ENCODE measurements around the gene KDM5B.
"Not testable (repeated sequence)": the region's sequence is repeated elsewhere in the genome, so short reads cannot be mapped to it uniquely, and the experiment has no call there.

Gene KDM5B

GRCh38 chr1:202837746-202838262 is 29.6 kb upstream of the KDM5B start:
- Histone ChIP-seq H3K4me3 (replicated peaks; ENCODE audit: low read depth, low read length) (no peak overlapping the region), H3K27me3 (replicated peaks; ENCODE audit: control insufficient read depth, insufficient read depth, low read length) (no peaks in the 10 kb centered on the region; the same call in 1 of the 2 replicates), H3K36me3 (ENCODE audit: control insufficient read depth, insufficient read depth, low read length) (no peaks in the 10 kb centered on the region)
- no peak for DNase-seq (ENCODE audit: extremely low read depth, insufficient read length)
- TF ChIP-seq CTCF (IDR thresholded peaks at IDR 0.05; ENCODE audit: insufficient read depth, low read length, poor library complexity, severe bottlenecking) = no peak

- DNase-seq (ENCODE audit: extremely low read depth, insufficient read length) = no peak
- no peak overlapping the region for H3K4me3 ChIP-seq (replicated peaks; ENCODE audit: low read depth, low read length)
- no peaks in the 10 kb centered on the region for H3K36me3 ChIP-seq (ENCODE audit: control insufficient read depth, insufficient read depth, low read length)
- H3K27me3 ChIP-seq (replicated peaks; ENCODE audit: control insufficient read depth, insufficient read depth, low read length) = no peaks in the 10 kb centered on the region; the same call in 1 of the 2 replicates
- no peak for TF ChIP-seq CTCF (IDR thresholded peaks at IDR 0.05; ENCODE audit: insufficient read depth, low read length, poor library complexity, severe bottlenecking)
Measured at GRCh38 chr1:202836623-202837403, 28.6 kb upstream of the KDM5B start.

- H3K4me3 ChIP-seq (replicated peaks; ENCODE audit: low read depth, low read length) = no peak overlapping the region
- no peak for DNase-seq (ENCODE audit: extremely low read depth, insufficient read length)
- H3K36me3 ChIP-seq (ENCODE audit: control insufficient read depth, insufficient read depth, low read length) = no peaks in the 10 kb centered on the region
- TF ChIP-seq CTCF (IDR thresholded peaks at IDR 0.05; ENCODE audit: insufficient read depth, low read length, poor library complexity, severe bottlenecking) = no peak
- no peaks in the 10 kb centered on the region; the same call in 1 of the 2 replicates for H3K27me3 ChIP-seq (replicated peaks; ENCODE audit: control insufficient read depth, insufficient read depth, low read length)
Measured at GRCh38 chr1:202835548-202836072, 27.4 kb upstream of the KDM5B start.

- H3K27me3 ChIP-seq (replicated peaks; ENCODE audit: control insufficient read depth, insufficient read depth, low read length) = no peaks in the 10 kb centered on the region; the same call in 1 of the 2 replicates
- no peak for TF ChIP-seq CTCF (IDR thresholded peaks at IDR 0.05; ENCODE audit: insufficient read depth, low read length, poor library complexity, severe bottlenecking)
- H3K4me3 ChIP-seq (replicated peaks; ENCODE audit: low read depth, low read length) = no peak overlapping the region
- no peak for DNase-seq (ENCODE audit: extremely low read depth, insufficient read length)
- H3K36me3 ChIP-seq (ENCODE audit: control insufficient read depth, insufficient read depth, low read length) = no peaks in the 10 kb centered on the region
Measured at GRCh38 chr1:202834771-202835547, 26.7 kb upstream of the KDM5B start.

GRCh38 chr1:202831906-202832305 is 23.7 kb upstream of the KDM5B start:
- no peaks in the 10 kb centered on the region for H3K36me3 ChIP-seq (ENCODE audit: control insufficient read depth, insufficient read depth, low read length)
- DNase-seq (ENCODE audit: extremely low read depth, insufficient read length) = no peak
- TF ChIP-seq CTCF (IDR thresholded peaks at IDR 0.05; ENCODE audit: insufficient read depth, low read length, poor library complexity, severe bottlenecking) = no peak
- H3K27me3 ChIP-seq (replicated peaks; ENCODE audit: control insufficient read depth, insufficient read depth, low read length) = no peaks in the 10 kb centered on the region
- no peak overlapping the region for H3K4me3 ChIP-seq (replicated peaks; ENCODE audit: low read depth, low read length)

GRCh38 chr1:202829223-202829622 is 21.0 kb upstream of the KDM5B start:
- H3K4me3 ChIP-seq (replicated peaks; ENCODE audit: low read depth, low read length); H3K27me3 ChIP-seq (replicated peaks; ENCODE audit: control insufficient read depth, insufficient read depth, low read length); DNase-seq (ENCODE audit: extremely low read depth, insufficient read length); H3K36me3 ChIP-seq (ENCODE audit: control insufficient read depth, insufficient read depth, low read length): not testable (repeated sequence)
